ENCODE measurements around the gene EGR4. TPM values are rescaled to one million over a fixed set of nuclear protein-coding genes. Genes with fewer than 3 reads are reported as not detected.
A peak's percentile ranks its signal among the peaks of the same experiment; 100 is the strongest.

EGR4 gene
- total RNA-seq, 1 donor from 2014 or later, result not detected

- no peak for DNase-seq
Observed at GRCh38 chr2:73290049-73290839, 3.1 kb downstream of the EGR4 start.

GRCh38 chr2:73289304-73289703 is 4.0 kb downstream of the EGR4 start:
- no peak for DNase-seq

DNA sequence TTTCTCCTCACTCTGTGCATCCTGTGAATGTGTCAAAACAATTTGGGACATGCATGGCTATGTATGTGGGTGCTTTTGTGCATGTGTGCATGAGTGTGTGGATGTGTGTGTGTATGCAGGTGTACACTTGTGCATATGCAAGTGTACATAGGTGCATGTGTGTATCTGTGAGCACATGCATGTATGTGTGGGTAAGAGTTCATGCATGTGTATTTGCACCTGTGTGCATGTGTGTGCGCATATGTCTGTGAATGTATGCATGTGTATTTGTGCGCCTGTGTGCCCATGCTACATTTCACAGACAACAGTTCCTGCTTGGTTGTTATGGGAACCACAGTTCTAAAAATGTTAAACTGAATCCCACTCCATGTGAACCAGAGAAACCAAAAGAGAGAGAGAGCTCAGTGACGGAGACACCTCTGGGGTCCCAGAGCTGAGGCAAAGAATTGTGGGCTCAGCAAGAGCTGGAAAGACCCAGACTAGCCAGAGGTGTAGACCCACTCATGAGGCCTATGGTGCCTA is 7.2 kb downstream of the EGR4 start:
- DNase-seq, result no peak

DNA sequence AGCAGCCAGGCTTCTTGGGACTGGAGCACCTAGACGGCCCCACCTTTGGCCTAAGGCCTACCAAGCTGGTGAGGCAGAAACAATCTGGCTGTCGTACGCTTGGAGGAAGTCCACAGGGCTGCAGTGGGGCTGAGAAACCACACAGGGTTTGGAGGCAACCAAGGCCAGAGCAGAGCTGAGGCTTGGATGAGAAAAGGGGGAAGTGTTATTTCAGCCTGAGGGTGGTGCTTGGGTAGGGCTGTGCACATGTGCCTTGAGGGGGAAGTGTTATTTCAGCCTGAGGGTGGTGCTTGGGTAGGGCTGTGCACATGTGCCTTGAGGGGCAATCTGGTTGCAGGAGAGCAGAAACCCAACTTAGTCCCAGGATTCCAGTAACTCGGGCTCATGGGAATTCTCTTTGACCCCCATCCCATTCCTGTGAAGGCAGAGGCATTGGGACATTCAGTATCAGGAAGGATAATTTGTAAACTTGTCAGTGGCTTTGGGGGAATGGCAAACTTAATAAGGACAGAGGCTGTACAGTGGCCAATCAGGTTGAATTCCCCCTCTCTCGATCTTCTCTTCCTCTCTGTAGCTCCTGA is 8.1 kb downstream of the EGR4 start:
- DNase-seq, result no peak

GRCh38 chr2:73284296-73285158 is 8.8 kb downstream of the EGR4 start, which contains the start of gene FBXO41:
FBXO41 (minus strand) TSS chr2:73284478; CDS start chr2:73269630, 14,848 bp downstream.
- peak; percentile 11 for DNase-seq

GRCh38 chr2:73283545-73284295 is 9.6 kb downstream of the EGR4 start:
- no peak for DNase-seq

GRCh38 chr2:73282924-73283544 is 10.3 kb downstream of the EGR4 start:
- no peak for DNase-seq

GRCh38 chr2:73281244-73281643 is 12.1 kb downstream of the EGR4 start:
- no peak for DNase-seq

GRCh38 chr2:73279852-73280251 is 13.5 kb downstream of the EGR4 start:
- no peak for DNase-seq

DNA sequence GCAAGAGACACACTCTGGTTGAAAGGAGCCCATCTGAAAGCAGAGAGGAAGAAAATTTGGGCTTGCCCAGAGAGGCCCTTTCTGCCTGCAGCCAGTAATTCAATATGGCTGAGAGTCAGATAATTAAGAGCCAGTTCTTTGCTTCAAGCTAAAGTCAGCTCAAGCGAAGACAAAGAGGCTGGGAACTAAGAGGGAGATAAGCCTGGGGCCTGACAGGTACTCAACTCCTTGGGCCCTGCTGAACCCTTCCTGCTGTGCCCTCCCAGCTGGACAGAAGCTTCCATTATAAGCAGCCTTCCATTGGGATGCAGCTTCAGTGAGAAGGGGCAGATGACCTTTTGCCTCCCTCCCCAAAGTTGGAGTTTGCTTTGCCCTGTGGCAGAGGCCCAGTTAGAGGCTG is 21.1 kb downstream of the EGR4 start:
- DNase-seq, result no peak

DNA sequence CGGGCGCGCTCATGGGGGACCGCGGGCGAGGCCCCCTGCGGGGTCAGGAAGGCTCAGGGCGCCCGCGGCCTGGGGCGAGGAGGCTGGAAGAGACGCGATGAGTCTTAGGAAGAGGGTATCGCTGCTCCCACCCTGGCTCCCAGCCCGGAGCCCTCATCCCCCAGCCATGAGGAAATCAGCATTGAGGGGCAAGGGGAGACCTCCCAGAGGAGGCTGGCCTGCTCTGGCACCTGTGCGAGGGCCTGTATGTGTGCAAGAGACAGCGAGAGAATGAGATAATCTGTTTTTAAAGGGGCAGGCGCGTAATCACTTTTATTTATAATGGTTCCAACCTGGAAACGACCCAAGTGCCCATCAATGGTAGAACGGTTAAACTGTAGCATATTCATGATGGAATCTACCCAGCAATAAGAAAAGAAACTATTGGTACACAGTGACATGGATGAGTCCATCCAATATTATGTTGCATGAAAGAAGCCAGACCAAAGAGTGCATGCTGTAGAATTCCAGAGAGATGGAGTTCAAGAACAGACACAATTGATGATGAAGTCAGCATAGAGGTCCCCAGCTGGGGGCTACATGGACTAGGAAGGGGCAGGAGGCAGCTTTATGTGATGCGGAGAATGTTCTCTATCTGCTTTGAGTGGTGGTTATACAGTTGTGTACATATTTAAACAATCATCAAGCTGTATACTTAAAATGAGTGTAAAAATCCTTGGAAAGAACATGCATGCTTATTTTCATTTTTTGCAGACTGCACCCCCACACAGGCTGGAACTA is 23.5 kb downstream of the EGR4 start:
- no peak for DNase-seq

- DNase-seq, result peak; percentile 20
Observed at GRCh38 chr2:73268830-73269685, 24.3 kb downstream of the EGR4 start.

DNA sequence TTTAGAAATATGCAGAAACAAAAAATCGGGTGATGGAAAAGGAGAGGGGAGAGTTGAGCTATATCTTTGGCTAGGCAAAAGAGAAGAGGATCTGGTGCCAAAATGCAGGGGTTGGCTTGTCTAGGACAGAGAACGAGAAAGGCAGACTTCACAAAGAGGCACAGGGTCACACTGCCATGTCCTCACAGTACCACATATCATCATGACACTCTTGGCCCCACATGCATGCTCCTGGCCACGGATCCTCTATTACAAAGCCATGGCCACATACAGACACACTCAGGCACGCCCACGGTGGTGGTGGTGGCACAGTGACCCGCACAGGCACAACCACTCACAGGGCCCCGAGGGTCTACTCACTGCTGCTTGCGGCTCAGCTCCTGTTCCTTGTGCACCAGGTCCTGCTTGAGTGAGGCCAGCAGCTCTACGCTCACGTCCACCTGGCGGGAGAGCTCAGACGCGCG is 24.9 kb downstream of the EGR4 start:
- DNase-seq, result no peak

DNA sequence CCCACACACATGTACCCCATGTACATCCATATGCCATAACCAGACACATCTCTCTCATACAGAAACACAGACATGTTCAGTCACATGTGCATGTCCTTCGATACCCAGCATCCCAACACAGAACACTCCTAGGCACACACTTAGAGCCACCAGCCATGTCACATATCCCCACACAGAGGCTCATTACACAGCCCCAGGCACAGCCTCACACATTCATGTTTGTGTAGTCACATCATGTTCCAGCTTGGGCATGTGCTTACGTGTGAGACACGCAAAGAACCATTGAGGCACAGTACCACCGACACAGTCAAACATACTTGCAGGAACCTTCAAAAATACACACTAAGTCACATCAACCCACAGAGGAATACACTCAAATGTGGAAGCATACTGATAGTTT is 26.3 kb downstream of the EGR4 start:
- no peak for DNase-seq

- DNase-seq, result peak; percentile 10
Observed at GRCh38 chr2:73266061-73266901, 27.1 kb downstream of the EGR4 start.

- DNase-seq, result no peak
Observed at GRCh38 chr2:73265298-73266060, 27.9 kb downstream of the EGR4 start.

GRCh38 chr2:73264783-73265182 is 28.6 kb downstream of the EGR4 start:
- DNase-seq, result no peak

GRCh38 chr2:73264332-73264606 is 29.1 kb downstream of the EGR4 start:
- DNase-seq, result no peak
